ENCODE measurements around the gene ZMYND10. TPM values are rescaled to one million over a fixed set of nuclear protein-coding genes. Genes with fewer than 3 reads are reported as not detected.

ZMYND10 gene
- total RNA-seq, 2 donors from 2014 or later, result 3.9 to 10.9 TPM

Other genes starting within 250 kb of the ZMYND10 start
- 1 to 10 TPM in 1 of 2 donors, not detected in 1; 1.5 TPM for gene SEMA3F, start 190.4 kb downstream of the ZMYND10 start, total RNA-seq
- not detected for gene GNAT1, start 154.1 kb downstream of the ZMYND10 start, total RNA-seq
- gene SLC38A3, start 140.5 kb downstream of the ZMYND10 start, total RNA-seq, result under 1 TPM in 1 of 2 donors, not detected in 1; 0.71 TPM
- 100 to 1,000 TPM; 283 to 392 TPM for gene GNAI2, start 109.5 kb downstream of the ZMYND10 start, total RNA-seq
- gene SEMA3B, start 76.6 kb downstream of the ZMYND10 start, total RNA-seq, result 1 to 10 TPM; 1.2 to 2.3 TPM
- gene LSMEM2, start 66.6 kb downstream of the ZMYND10 start, total RNA-seq, result under 1 TPM in 1 of 2 donors, not detected in 1; 0.34 TPM
- gene IFRD2, start 53.3 kb downstream of the ZMYND10 start, total RNA-seq, result 100 to 1,000 TPM in 1 of 2 donors, 10 to 100 TPM in 1; 59.2 to 139 TPM
- 10 to 100 TPM; 12.2 to 13.0 TPM for gene HYAL3, start 46.3 kb downstream of the ZMYND10 start, total RNA-seq
- 10 to 100 TPM; 24.4 to 37.8 TPM for gene NAA80, start 46.3 kb downstream of the ZMYND10 start, total RNA-seq
- gene HYAL1, start 42.2 kb downstream of the ZMYND10 start, total RNA-seq, result under 1 TPM in 1 of 2 donors, not detected in 1; 0.29 TPM
- 1 to 10 TPM; 5.1 to 8.5 TPM for gene HYAL2, start 23.0 kb downstream of the ZMYND10 start, total RNA-seq
- gene TUSC2, start 17.5 kb downstream of the ZMYND10 start, total RNA-seq, result 10 to 100 TPM; 13.9 to 19.3 TPM
- gene RASSF1, start 4.9 kb downstream of the ZMYND10 start, total RNA-seq, result 100 to 1,000 TPM in 1 of 2 donors, 10 to 100 TPM in 1; 85.8 to 139 TPM
- gene NPRL2, start 5.0 kb upstream of the ZMYND10 start, total RNA-seq, result 10 to 100 TPM; 50.2 to 96.5 TPM
- 10 to 100 TPM; 35.6 to 40.8 TPM for gene CYB561D2, start 5.1 kb upstream of the ZMYND10 start, total RNA-seq
- gene TMEM115, start 13.8 kb upstream of the ZMYND10 start, total RNA-seq, result 10 to 100 TPM; 14.3 to 21.9 TPM
- 1 to 10 TPM in 1 of 2 donors, under 1 TPM in 1; 0.50 to 5.0 TPM for gene CACNA2D2, start 157.9 kb upstream of the ZMYND10 start, total RNA-seq
- gene C3orf18, start 222.0 kb upstream of the ZMYND10 start, total RNA-seq, result 10 to 100 TPM; 17.3 to 50.8 TPM
- gene HEMK1, start 223.8 kb upstream of the ZMYND10 start, total RNA-seq, result 10 to 100 TPM; 47.5 to 99.2 TPM